KOPT-K1 (cell line): Measurements from ENCODE around the gene LCN6.
"Not testable (repeated sequence)": the region's sequence is repeated elsewhere in the genome, so short reads cannot be mapped to it uniquely, and the experiment has no call there.

ENCODE experiments used
- H3K27ac ChIP-seq: fragments of 200-600 bp; sonication (generic); 2 replicates; pipeline ENCODE4 v1.5.1; 2016; ENCODE audit warnings: antibody characterized with exemption, mild to moderate bottlenecking, low read depth, low read length; ENCODE audit not compliant: poor library complexity, severe bottlenecking
- H3K36me3 ChIP-seq: fragments of 200-600 bp; sonication (generic); 2 replicates; pipeline ENCODE4 v1.5.1; 2017; ENCODE audit warnings: antibody characterized with exemption, mild to moderate bottlenecking, low read length, moderate library complexity; ENCODE audit not compliant: insufficient read depth
- H3K9me3 ChIP-seq: fragments of 200-600 bp; sonication (generic); 2 replicates; pipeline ENCODE4 v1.5.1; 2017; ENCODE audit warnings: antibody characterized with exemption, low read length, mild to moderate bottlenecking; ENCODE audit not compliant: insufficient read depth, poor library complexity, severe bottlenecking

Gene LCN6

DNA sequence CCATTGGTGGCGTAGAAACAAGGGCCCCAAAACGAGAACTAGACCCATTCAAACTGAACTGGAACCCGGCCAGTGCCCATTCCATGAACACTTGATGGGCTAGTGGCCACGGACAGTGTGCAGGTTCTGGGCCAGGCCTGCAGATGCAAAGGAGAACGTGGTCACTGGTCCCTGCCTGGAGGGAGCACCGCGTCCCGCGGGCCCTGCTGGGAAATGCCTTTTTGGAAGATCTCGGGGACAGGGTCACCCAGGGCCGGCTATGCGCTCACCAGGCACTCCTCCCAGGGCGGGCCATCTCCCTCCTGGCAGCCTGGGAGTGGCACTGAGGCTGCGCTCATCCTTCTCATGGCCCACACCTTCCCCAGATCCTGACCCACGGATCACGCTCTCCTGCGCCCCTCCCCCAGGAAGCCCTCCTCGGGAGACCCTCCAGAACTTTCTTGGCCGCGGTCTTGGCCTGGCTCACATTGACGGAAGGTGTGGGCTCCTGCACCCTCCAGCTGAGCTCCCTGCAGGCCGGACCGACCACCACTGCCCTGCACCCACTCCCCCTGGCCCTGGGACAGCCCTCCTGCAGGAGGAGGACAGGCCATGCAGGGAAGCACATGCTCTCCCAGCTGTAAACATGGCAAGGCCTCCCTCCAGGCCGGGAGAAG, 38.7 kb downstream of the LCN6 start:
- no peak overlapping the region for H3K27ac ChIP-seq
- no peaks in the 10 kb centered on the region for H3K36me3 ChIP-seq

DNA sequence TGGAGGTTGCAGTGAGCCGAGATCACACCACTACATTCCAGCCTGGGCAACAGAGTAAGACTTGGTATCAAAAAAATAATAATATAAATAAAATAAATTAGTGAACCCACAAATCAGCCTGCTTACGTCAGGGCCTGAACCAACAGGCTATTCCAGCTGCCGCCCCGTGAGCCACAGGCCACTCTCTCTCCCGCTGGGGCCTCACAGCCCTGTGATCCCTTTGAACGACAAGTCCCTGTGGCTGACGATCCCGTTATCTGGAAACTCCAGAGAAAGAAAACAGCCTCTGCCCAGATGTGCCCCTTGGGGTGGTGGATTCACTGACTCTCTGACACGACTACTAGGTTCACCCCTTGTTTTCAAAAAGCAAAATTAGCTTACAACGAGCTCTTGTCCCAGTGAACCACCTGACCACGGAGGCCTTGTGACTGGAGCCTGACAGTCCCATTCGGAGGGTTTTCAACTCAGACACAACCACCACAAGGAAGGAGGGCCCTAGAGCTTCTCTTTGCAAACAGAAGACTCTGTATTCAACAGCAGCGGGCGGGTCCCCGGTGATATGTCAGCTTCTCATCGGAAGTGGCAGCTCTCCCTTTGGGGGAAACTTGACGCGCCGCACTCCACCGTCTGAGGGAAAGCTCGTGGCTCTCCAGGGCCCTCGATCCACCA, 40.3 kb downstream of the LCN6 start:
- no peaks in the 10 kb centered on the region for H3K9me3 ChIP-seq
- H3K36me3 ChIP-seq, result no peaks in the 10 kb centered on the region
- H3K27ac ChIP-seq, result no peak overlapping the region

More for the DNA sequence above, 38.7 kb downstream of the LCN6 start:
- no peaks in the 10 kb centered on the region for H3K9me3 ChIP-seq

DNA sequence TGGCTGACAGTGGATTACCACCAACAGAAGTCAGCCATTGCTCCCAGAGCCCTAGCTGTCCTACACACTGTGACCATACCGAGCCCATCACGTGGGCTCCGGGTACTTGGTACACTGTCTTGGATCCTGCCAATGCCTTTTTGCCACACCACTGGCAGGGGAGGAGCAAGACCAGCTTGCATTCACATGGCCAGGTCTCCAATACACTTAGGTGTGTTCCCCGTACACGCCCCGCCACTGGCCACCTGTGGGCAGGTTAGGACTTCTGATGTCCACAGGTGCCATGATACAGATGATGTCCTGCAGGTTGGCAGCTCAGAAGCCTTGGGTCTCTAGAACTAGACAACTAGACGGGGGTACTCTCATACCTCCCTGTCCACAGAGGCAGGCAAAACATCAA, 41.3 kb downstream of the LCN6 start:
- no peaks in the 10 kb centered on the region for H3K36me3 ChIP-seq
- H3K27ac ChIP-seq, result no peak overlapping the region
- H3K9me3 ChIP-seq, result no peaks in the 10 kb centered on the region

DNA sequence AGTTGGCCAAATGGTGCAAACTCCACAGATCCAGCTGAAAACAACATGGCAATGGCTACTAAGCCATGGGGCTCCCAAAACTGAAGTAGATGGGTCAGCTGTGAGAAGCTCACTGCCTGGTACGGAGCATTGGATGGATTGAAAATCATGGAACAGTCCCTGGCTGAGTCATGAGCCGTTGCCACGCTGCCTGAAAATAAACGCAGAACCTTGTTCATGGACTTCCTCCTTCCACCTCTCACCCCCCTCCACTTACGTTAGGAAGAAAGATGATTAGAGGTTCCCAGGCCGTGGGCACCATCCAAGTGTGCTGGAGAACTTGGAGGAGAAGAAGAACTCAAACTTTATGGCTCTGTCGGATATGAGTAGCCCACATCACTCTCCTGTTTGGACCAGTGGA, 42.8 kb downstream of the LCN6 start:
- Histone ChIP-seq H3K9me3 (no peaks in the 10 kb centered on the region), H3K27ac (no peak overlapping the region), H3K36me3 (no peaks in the 10 kb centered on the region)

DNA sequence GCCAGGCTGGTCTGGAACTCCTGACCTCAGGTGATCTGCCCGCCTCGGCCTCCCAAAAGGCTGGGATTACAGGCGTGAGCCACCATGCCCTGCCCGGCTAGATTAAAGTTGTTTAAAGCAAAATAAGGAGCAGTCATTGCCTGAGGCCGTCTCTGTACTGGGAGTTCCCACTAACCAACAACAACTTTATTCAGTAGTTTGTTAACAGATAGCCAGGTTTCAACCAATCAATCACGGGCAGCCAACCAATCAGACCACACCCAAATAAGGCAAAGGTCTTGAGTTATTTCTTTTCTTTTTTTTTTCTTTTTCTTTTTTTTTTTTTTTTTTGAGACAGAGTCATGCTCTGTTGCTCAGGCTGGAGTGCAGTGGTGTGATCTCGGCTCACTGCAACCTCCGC, 43.6 kb downstream of the LCN6 start:
- not testable (repeated sequence) for H3K36me3 ChIP-seq, H3K27ac ChIP-seq, H3K9me3 ChIP-seq

DNA sequence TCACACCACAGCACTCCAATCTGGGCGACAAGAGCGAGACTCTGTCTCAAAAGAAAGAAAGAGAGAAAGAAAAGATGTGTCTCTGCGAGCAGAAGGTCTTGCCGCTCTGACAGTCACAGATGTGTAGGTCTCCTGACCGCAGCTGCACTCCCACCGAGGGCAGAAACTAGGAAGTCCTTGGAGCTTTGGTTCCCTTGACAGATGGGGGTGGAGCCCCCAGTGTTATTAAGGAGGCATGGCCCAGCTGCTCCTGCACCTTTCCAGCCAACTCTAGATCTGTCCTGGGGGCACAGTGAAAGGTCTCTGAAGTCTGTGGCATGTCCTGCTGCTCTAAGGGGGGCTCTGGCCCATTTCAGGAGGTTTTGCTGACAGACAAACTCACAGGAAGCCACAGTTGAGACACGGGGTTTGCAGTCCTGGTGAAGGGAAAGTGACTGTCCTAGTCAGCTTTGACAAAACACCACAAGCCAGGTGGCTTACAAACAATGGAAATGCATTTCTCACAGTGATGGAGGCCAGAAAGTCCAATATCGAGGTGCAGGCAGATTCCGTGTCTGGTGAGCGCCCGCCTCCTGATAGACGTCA, 45.0 kb downstream of the LCN6 start:
- Histone ChIP-seq H3K9me3 (no peaks in the 10 kb centered on the region), H3K36me3 (no peaks in the 10 kb centered on the region), H3K27ac (peak overlapping the region; percentile 50)

DNA sequence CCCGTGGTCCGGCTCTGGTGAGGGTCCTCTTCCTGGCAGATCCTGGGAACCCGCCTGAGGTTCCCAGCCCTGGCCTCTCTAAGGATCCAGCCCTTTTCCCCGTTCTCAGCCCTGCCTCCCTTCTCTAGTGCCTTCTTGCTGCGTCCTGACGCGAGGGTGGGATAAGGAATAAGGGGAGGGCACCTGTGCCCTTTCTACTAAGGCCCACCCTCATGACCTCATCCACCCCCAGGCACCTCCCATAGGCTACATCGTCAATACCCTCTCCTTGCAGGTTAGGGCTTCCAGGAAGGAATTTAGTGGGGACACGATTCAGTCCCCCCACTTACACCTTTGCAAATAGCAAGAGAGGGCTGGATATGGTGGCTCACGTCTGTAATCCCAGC, 46.7 kb downstream of the LCN6 start:
- Histone ChIP-seq H3K27ac (peak overlapping the region; percentile 58), H3K36me3 (no peaks in the 10 kb centered on the region), H3K9me3 (no peaks in the 10 kb centered on the region)

DNA sequence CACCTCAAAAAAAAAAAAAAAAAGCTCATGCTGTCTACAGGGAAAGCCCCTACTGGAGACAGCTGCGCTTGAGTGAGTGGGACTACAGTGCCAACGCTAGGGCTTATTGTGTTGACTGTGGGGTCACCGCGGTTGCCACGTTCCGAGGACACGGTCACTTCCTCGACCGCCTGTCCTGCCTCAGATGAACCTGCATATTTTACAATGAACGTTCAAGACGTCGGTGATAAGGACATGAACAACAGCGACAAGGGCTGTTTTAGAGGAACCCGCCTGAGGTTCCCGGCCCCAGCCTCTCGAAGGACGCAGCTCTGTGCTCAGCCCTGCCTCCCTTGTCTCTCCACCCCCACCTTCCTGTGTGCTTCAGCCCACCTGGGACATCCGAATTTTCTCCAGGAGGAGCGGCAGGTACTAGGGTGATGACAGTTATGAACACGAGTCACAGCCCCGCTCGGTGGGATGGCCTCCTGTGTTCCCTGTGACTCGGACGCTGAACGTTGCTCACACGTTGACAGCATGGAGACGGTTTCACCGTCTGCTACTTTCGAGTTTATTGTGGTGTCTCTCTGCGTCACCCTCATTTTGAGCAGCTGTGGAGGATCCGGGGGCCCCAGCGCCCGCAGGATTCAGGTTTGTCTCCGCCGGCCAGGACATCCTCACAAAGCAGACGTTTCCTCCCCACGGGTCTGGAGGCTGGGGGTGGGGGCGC, 47.2 kb downstream of the LCN6 start:
- Histone ChIP-seq H3K9me3 (no peaks in the 10 kb centered on the region), H3K27ac (peak overlapping the region; percentile 58), H3K36me3 (no peaks in the 10 kb centered on the region)

DNA sequence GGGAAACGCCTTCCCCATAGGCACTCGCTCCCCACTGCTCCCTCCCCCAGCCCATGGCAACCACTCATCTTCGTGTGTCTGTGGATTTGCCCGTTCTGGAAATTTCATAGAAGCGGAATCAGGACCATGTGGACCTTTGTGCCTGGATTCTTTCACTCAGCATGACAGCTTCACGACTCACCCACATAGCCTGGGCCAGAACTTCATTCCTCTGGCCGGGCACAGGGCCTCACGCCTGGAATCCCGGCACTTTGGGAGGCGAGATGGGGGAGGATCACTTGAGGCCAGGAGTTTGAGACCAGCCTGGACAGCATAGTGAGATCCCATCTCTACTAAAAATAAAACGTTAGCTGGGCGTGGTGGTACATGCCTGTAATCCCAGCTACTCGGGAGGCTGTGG, 48.0 kb downstream of the LCN6 start:
- Histone ChIP-seq H3K27ac (peak overlapping the region; percentile 58), H3K9me3 (no peaks in the 10 kb centered on the region), H3K36me3 (no peaks in the 10 kb centered on the region)

DNA sequence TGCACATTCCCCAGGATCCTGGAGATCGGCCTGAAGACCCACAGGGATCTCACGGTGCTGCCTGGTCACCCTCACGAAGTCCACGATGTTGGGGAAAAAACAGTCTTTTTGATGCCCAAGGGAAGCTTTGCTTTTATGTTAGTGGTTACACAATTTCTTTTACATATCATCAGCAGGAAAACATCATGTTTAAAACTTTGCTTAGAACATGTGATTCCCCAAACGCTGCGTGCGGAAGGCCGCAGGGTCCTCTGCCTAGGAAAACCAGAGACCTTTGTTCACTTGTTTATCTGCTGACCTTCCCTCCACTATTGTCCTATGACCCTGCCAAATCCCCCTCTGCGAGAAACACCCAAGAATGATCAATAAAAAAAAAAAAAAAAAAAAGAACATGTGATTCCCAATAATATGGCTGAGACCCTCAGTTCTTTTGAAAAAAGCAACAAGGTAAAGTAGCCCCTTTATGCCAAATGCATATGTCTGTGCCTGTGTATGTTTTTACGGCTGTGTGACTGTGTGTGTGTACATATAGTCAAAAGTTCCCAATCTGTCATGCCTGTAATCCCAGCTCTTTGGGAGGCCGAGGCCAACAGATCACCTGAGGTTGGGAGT, 49.6 kb downstream of the LCN6 start:
- H3K27ac ChIP-seq, result no peak overlapping the region
- H3K9me3 ChIP-seq, result no peaks in the 10 kb centered on the region
- no peaks in the 10 kb centered on the region for H3K36me3 ChIP-seq

DNA sequence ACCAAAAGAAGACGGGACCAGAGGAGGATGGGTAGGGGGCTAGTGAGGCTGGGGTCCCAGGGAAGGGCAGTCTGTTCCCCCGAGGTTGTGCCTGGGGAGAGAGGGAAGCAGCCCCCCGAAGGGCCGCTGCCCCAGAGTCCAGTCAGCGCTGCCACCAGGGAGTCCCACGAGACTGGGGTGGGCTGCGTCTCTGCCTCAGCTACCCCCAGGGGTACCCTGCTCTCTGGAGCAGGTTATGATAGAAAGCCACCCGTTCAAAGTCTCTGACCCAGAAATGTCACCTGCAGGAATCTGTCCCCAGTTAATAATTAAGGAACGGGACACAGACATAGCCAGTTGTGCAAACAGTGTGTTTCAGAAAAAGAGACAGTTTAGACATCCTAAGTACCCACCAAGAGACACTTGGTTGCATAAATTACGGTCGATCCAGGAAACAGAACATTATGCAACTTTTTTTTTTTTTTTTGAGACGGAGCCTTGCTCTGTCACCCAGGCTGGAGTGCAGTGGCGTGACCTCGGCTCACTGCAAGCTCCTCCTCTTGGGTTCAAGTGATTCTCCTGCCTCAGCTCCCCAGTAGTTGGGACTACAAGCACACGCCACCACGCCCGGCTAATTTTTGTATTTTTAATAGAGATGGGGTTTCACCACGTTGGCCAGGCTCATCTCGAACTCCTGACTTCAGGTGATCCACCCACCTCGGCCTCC, 50.4 kb downstream of the LCN6 start:
- Histone ChIP-seq H3K36me3 (no peaks in the 10 kb centered on the region), H3K27ac (no peak overlapping the region), H3K9me3 (no peaks in the 10 kb centered on the region)

DNA sequence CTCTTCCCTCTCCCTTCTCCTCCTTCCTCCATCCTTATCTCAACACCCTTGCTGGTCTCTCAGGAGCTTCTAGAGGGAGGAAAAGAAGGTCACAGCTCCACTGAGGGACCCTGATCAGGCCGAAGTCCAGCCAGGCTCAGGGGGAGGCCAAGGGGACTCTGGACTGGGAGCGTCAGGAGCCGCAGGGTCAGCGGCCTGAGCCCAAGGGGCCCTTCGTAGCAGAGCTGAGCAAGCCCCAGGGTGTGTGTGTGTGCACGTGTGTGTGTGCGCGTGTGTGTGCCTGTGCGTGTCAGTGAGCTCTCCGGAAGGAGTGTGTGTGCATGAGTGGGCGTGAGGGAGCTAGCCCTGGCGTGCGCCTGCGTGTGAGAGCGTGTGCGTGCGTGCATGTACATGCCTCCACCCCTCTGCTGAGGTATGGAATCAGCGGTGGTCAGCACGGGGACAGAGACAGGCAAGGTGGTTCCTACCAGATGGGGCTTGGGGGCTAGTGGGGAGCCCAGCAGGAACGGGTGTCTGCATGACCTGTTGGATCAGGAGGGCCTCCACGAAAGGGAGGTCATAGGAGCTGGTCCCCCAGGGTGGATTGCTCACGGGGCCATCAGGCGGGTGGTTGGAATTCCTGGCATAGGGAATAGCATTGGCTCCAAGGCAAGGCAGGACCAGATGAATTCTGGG, 51.0 kb downstream of the LCN6 start:
- H3K9me3 ChIP-seq, result no peaks in the 10 kb centered on the region
- no peaks in the 10 kb centered on the region for H3K36me3 ChIP-seq
- no peak overlapping the region for H3K27ac ChIP-seq

DNA sequence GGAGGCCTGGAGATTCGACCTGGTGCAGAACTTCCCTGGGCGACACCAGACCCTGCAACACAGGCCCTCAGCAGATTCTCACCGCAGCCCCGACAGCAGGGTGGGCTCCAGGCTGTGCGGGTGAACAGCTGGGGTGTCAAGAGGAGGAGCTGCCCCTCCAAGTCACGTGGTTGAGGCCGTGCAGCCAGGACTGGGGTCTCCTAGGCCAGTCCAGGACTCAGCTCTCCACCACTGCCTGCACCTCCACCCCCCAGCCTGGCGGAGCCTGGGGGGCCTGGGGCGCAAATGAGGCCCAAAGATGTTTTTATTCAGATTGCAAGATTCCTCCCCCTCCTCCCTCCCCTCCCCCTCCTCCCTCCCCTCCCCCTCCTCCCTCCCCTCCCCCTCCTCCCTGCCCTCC, 51.8 kb downstream of the LCN6 start:
- no peaks in the 10 kb centered on the region for H3K9me3 ChIP-seq
- peak overlapping the region; percentile 28 for H3K27ac ChIP-seq
- H3K36me3 ChIP-seq, result no peaks in the 10 kb centered on the region

DNA sequence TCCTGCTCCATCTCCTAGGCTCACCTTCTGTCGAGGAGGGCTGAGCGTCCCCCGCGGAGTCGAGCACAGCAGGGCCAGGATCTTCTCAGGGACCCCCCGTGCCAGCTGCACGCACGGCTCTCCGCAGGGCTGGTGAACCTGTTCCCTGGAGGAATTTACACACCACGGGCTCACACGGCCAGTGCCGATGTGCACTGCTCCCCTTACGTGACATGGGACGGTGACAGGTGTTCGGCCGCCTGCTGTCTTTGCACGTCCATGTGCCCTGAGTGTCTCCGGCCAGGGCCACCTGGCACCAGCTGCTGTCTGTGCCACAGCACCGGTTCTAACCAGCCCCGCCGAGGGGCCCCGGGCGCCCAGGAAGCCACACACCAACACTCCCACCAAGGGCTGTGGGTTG, 52.4 kb downstream of the LCN6 start:
- Histone ChIP-seq H3K9me3 (no peaks in the 10 kb centered on the region), H3K36me3 (no peaks in the 10 kb centered on the region), H3K27ac (peak overlapping the region; percentile 28)
